Hepatocyte (in vitro differentiated cells): ENCODE results near the gene IZUMO1R.

Source experiments
- CTCF ChIP-seq: fragments of 200-600 bp; sonication (generic); IDR thresholded peaks from 2 replicates; pipeline ENCODE4 v1.5.1; 2016; ENCODE audit warnings: antibody characterized with exemption, mild to moderate bottlenecking; ENCODE audit not compliant: poor library complexity
- EZH2 ChIP-seq: fragments of 200-600 bp; sonication (generic); IDR thresholded peaks from 2 replicates; pipeline ENCODE4 v1.6.1; 2016; ENCODE audit warnings: antibody characterized with exemption, mild to moderate bottlenecking, borderline replicate concordance
- EZH2phosphoT487 ChIP-seq: fragments of 200-600 bp; sonication (generic); IDR thresholded peaks from one replicate; pipeline ENCODE4 v1.6.1; 2018; ENCODE audit warnings: antibody characterized with exemption, mild to moderate bottlenecking, low read depth, moderate library complexity; ENCODE audit not compliant: unreplicated experiment, severe bottlenecking

- no peak for TF ChIP-seq CTCF
- no peak for TF ChIP-seq EZH2
- no peak for TF ChIP-seq EZH2phosphoT487
Measured at GRCh38 chr11:94279996-94280395, 24.4 kb upstream of the IZUMO1R start.
